Body of pancreas (tissue), 4 donors: ENCODE measurements around the gene RASSF10.

ENCODE experiments used
- CTCF ChIP-seq, 7 experiments: fragments of 450-650 bp in 4 of 7; fragments of 200-600 bp in 3 of 7; sonication (generic) in 3 of 7; IDR thresholded peaks; one replicate each; pipeline ENCODE4 v1.5.1; 2016 to 2019; ENCODE audit warnings: antibody characterized with exemption in 7 of 7
- POLR2A ChIP-seq, 3 donors: fragments of 450-650 bp; IDR thresholded peaks; one replicate each; pipeline ENCODE4 v1.6.1; 2016; ENCODE audit warnings: antibody characterized with exemption in 3 of 3, mild to moderate bottlenecking in 2 of 3

GRCh38 chr11:13013054-13013488 is 4.0 kb downstream of the RASSF10 start:
- TF ChIP-seq POLR2A (IDR thresholded peaks at IDR 0.05) (no peak), CTCF (IDR thresholded peaks at IDR 0.05) (no peak)
